IPS-18a (cell line): ENCODE measurements around the gene SLC52A1.

ENCODE experiments used
- H3K27ac ChIP-seq: one replicate; pipeline ENCODE4 v1.5.1; 2013; ENCODE audit warnings: low read length
- H3K27me3 ChIP-seq: one replicate; pipeline ENCODE4 v1.6.1; 2013; ENCODE audit warnings: mild to moderate bottlenecking, low read length; ENCODE audit not compliant: control insufficient read depth, insufficient read depth
- H3K36me3 ChIP-seq: one replicate; pipeline ENCODE4 v1.6.1; 2013; ENCODE audit warnings: low read depth, low read length; ENCODE audit not compliant: control insufficient read depth
- H3K4me1 ChIP-seq: one replicate; pipeline ENCODE4 v1.6.1; 2013; ENCODE audit warnings: low read depth, low read length; ENCODE audit not compliant: control insufficient read depth
- H3K4me3 ChIP-seq: one replicate; pipeline ENCODE4 v1.5.1; 2013; ENCODE audit warnings: low read length
- H3K9ac ChIP-seq: one replicate; pipeline ENCODE4 v1.6.1; 2013; ENCODE audit warnings: mild to moderate bottlenecking, low read length, moderate library complexity
- H3K9me3 ChIP-seq: one replicate; pipeline ENCODE4 v1.6.1; 2013; ENCODE audit warnings: low read depth, low read length; ENCODE audit not compliant: control insufficient read depth

Gene SLC52A1

DNA sequence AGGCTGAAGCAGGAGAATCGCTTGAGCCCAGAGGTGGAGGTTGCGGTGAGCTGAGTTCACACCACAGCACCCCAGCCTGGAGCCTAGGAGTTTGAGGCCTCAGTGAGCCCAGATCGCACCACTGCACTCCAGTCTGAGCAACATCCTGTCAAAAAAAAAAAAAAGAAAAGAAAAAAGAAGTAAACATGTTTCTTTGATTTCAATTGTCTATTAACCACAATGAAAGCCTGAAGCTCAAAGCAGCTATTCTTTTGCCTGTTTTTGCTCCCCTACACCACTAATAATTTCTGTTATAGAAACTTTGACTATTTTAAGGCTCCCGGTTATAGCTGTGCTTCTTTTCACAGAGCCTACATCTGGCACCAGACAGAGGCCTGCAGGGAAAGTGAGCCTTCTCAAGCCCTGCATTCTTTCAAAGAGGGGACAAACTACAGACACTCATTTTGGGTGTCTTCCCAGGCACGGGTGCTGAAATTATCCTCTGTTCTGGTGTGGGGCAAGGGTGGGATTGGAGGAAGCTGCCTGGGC, 14.2 kb upstream of the SLC52A1 start:
- Histone ChIP-seq H3K4me1 (no peaks in the 10 kb centered on the region), H3K9ac (no peak overlapping the region), H3K4me3 (no peak overlapping the region), H3K27ac (no peak overlapping the region), H3K9me3 (no peaks in the 10 kb centered on the region), H3K27me3 (no peaks in the 10 kb centered on the region), H3K36me3 (no peaks in the 10 kb centered on the region)

- Histone ChIP-seq H3K9ac (no peak overlapping the region), H3K4me1 (no peaks in the 10 kb centered on the region), H3K36me3 (no peaks in the 10 kb centered on the region), H3K4me3 (no peak overlapping the region), H3K9me3 (no peaks in the 10 kb centered on the region), H3K27ac (no peak overlapping the region), H3K27me3 (no peaks in the 10 kb centered on the region)
Observed at GRCh38 chr17:5047446-5047845, 12.2 kb upstream of the SLC52A1 start.

DNA sequence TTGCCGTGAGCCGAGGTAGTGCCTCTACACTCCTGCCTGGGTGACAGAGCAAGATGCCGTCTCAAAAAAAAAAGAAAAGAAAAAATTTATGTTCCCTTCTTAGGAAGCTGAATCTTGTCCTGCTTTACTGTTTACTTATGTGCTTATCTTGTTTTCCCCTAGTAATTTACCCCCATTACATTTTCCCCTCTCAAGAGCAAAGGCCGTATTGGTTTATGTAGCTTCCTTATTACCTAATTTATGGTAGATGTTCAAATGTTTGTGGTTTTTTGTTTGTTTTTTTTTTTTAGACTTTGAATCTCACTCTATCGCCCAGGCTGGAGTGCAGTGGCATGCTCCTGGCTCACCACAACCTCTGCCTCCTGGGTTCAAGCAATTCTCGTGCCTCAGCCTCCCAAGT, 10.3 kb upstream of the SLC52A1 start:
- no peak overlapping the region for H3K9ac ChIP-seq
- H3K36me3 ChIP-seq = no peaks in the 10 kb centered on the region
- H3K27ac ChIP-seq = no peak overlapping the region

DNA sequence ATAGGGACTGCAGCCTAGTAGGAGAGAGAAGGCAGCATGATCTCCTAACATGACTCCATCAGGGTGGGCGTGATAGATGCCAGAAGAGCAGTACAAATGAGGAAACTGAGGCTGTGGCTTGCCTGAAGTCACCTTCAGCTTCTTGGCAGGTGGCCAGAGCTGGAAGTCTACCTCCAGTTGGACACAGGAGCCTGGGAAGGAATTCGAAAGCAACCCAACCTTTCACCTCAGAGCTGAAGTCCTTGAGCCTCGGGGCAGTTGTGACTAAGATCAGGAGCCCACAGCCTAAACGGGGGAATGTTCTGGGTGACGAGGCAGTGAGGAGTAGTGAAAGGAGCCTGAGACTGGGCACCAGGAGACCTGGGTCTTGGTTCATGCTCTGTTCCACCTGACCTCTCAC, 9.4 kb upstream of the SLC52A1 start:
- Histone ChIP-seq H3K27ac (no peak overlapping the region), H3K4me3 (no peak overlapping the region), H3K36me3 (no peaks in the 10 kb centered on the region), H3K27me3 (no peaks in the 10 kb centered on the region), H3K9ac (no peak overlapping the region), H3K4me1 (no peaks in the 10 kb centered on the region), H3K9me3 (no peaks in the 10 kb centered on the region)

More for the DNA sequence above, 10.3 kb upstream of the SLC52A1 start:
- Histone ChIP-seq H3K4me1 (no peaks in the 10 kb centered on the region), H3K27me3 (no peaks in the 10 kb centered on the region), H3K9me3 (no peaks in the 10 kb centered on the region), H3K4me3 (no peak overlapping the region)

DNA sequence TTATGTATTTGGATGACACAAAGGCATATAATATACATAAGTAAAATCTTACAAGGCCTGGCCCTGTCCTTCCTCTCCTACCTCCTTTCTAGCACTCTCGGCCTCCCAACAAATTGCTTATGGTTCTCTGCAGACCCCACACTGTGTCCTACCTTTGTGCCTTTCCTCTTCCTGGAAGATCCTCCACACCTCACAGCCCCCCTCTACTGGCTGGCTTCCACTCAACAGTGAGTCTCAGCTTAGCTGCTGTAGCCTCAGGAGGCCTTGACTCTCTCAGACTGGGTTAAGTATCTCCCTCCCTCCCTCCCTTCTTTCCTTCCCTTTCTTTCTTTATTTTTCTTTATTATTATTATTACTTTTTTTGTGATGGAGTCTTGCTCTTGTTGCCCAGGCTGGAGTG, 8.3 kb upstream of the SLC52A1 start:
- H3K9ac ChIP-seq = no peak overlapping the region
- H3K4me1 ChIP-seq = no peaks in the 10 kb centered on the region
- H3K4me3 ChIP-seq = no peak overlapping the region
- H3K27me3 ChIP-seq = no peaks in the 10 kb centered on the region
- no peaks in the 10 kb centered on the region for H3K36me3 ChIP-seq
- no peak overlapping the region for H3K27ac ChIP-seq
- H3K9me3 ChIP-seq = no peaks in the 10 kb centered on the region

DNA sequence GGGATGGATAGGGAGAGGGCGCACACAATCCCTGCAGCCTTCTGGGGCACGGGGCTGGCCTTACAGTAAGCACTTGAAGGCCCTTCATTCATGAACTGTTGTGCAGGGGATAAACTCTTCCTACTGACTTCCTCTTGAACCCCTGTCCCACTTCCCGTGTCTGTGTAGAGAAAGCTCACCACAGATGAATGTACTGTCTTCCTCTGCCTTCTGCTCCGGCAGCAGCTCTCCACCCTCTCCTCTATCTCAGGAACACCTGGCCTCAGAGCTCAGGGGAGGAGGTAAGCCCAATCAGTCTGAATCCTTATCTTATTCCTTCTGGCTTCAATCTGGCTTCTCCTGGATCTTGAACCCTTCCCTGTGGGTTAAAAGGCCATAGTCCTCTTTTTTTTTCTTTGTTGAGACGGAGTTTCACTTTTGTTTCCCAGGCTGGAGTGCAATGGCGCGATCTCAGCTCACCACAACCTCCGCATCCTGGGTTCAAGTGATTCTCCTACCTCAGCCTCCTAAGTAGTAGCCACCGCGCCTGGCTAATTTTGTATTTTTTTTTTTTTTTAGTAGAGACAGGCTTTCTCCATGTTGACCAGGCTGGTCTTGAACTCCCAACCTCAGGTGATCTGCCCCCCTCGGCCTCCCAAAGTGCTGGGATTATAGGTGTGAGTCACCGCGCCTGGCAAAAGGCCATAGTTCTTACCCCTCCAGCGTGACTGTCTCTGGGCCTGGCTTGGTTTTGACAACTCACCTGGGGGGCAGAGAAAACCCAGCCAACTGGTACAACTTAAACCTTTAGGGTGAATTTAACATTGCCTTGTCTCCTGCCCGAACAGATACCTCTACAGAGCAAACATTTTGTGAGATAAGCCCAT, 7.2 kb upstream of the SLC52A1 start:
- no peak overlapping the region for H3K9ac ChIP-seq
- no peak overlapping the region for H3K4me3 ChIP-seq
- no peaks in the 10 kb centered on the region for H3K4me1 ChIP-seq
- no peaks in the 10 kb centered on the region for H3K9me3 ChIP-seq
- no peaks in the 10 kb centered on the region for H3K36me3 ChIP-seq
- no peaks in the 10 kb centered on the region for H3K27me3 ChIP-seq
- no peak overlapping the region for H3K27ac ChIP-seq

DNA sequence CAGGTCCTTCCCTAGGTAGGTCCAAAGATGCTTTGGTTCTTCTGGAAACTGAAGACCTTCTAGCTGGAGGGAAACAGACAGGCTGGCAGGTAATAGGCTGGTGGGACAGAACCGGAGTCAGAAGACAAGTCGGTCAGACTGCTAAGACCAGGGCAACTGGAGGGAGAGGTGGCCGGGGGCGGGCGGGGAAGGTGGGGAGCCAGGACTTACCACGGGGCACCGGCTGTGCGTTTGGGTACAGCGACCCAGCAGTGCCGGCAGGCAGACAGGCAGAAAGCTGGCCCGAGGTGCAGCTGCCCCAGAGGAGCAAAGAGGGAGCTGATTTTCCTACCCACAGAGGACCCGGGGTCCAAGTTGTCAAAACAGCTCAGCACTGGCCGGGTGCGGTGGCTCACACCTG, 575 bp downstream of the SLC52A1 start:
- Histone ChIP-seq H3K27me3 (peaks cover 20% of the 10 kb centered on the region), H3K4me1 (no peaks in the 10 kb centered on the region), H3K9ac (no peak overlapping the region), H3K4me3 (no peak overlapping the region), H3K27ac (no peak overlapping the region), H3K36me3 (no peaks in the 10 kb centered on the region), H3K9me3 (no peaks in the 10 kb centered on the region)

GRCh38 chr17:5034063-5034462, 1.2 kb downstream of the SLC52A1 start:
- no peak overlapping the region for H3K4me3 ChIP-seq
- H3K9ac ChIP-seq = no peak overlapping the region
- no peak overlapping the region for H3K27ac ChIP-seq
- H3K27me3 ChIP-seq = peaks cover 20% of the 10 kb centered on the region
- H3K4me1 ChIP-seq = no peaks in the 10 kb centered on the region
- no peaks in the 10 kb centered on the region for H3K9me3 ChIP-seq
- H3K36me3 ChIP-seq = no peaks in the 10 kb centered on the region

GRCh38 chr17:5033352-5034015, 1.7 kb downstream of the SLC52A1 start:
- no peak overlapping the region for H3K27ac ChIP-seq
- peaks cover 20% of the 10 kb centered on the region for H3K27me3 ChIP-seq
- H3K4me1 ChIP-seq = no peaks in the 10 kb centered on the region

GRCh38 chr17:5032865-5033264, 2.4 kb downstream of the SLC52A1 start:
- H3K4me1 ChIP-seq = no peaks in the 10 kb centered on the region
- H3K9ac ChIP-seq = no peak overlapping the region
- H3K36me3 ChIP-seq = no peaks in the 10 kb centered on the region
- H3K27ac ChIP-seq = no peak overlapping the region
- no peak overlapping the region for H3K4me3 ChIP-seq
- no peaks in the 10 kb centered on the region for H3K9me3 ChIP-seq
- peaks cover 20% of the 10 kb centered on the region for H3K27me3 ChIP-seq

More at GRCh38 chr17:5033352-5034015, 1.7 kb downstream of the SLC52A1 start:
- Histone ChIP-seq H3K4me3 (no peak overlapping the region), H3K9me3 (no peaks in the 10 kb centered on the region), H3K9ac (no peak overlapping the region), H3K36me3 (no peaks in the 10 kb centered on the region)

DNA sequence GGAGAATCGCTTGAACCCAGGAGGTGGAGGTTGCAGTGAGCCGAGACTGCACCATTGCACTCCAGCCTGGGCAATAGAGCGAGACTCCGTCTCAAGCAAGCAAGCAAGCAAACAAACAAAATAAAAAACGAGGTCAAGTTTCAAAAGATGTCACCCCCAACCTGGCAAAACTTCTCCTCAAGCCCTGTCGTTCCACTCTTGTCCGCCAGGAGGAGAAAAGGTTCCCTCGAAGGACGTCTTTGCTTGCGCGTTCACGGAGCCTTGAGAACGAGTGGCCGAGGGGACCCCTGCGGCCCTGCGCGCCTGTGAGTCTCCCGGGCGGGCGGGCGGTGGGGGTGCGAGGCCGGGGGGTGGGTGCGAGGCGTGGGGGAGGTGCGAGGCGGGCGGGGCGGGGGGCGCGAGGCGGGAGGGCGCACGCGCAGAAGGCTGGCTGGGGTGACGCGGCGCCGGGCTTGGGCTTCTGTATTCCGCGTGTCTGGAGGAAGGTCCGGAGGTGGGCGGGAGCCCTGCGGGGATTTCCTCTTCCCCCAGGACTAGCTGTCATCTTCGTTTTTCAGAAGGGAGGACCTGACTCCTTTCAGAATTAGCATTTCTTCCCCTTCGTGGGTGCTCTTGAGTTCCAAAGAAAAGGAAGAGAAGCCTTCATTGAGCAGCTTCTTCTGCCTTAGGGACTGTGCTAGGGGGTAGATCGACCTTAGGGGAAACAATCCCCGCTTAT, 3.7 kb downstream of the SLC52A1 start:
- H3K9me3 ChIP-seq = no peaks in the 10 kb centered on the region
- no peaks in the 10 kb centered on the region for H3K36me3 ChIP-seq
- H3K27me3 ChIP-seq = peaks cover 20% of the 10 kb centered on the region
- no peak overlapping the region for H3K27ac ChIP-seq
- peak overlapping the region; percentile 50 for H3K4me3 ChIP-seq
- H3K4me1 ChIP-seq = no peaks in the 10 kb centered on the region
- H3K9ac ChIP-seq = no peak overlapping the region
